ENCODE data around the gene CCDC188. TPM values are rescaled to one million over a fixed set of nuclear protein-coding genes. Genes with fewer than 3 reads are reported as not detected.

CCDC188 gene
- total and polyA plus RNA-seq, 2 of the 13 experiments (the other 11 are each of a cell fraction or from before 2014, with no cell fraction given): not detected

DNA sequence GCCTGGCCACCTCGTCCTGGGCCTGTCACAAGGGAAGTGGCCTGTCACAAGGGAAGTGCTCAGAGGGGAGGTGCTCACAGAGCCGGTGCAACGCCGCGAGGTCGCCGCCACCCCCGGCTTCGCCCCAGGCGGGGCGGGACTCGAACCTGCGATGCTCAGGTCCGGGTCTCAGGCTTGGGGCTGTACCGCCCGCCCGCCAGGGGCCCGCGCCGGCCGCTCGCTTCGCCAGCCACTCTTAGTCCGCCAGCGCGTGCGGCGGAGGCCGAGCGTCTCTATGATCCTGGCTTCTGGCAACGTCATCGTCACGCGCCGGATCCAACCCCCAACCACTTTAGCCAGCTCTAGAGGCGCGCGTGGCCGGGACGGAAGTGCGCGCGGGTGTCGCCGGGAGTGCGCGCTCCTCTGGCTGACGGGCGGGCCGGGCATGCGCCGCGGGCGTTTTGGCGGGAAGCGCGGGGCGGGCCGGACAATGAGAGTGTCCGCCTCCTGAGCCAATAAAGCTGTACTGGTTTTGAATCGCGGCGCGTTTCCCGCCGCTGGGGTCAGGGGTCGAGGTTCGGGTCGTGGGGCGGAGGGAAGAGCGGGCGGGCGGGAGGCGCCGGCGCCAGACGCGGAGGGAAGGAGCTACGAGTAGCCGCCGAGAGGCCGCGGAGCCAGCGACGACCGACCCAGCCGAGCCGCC is 33.8 kb downstream of the CCDC188 start, which contains the start of gene TRMT2A (continued):
- TF ChIP-seq, protein P1, sequence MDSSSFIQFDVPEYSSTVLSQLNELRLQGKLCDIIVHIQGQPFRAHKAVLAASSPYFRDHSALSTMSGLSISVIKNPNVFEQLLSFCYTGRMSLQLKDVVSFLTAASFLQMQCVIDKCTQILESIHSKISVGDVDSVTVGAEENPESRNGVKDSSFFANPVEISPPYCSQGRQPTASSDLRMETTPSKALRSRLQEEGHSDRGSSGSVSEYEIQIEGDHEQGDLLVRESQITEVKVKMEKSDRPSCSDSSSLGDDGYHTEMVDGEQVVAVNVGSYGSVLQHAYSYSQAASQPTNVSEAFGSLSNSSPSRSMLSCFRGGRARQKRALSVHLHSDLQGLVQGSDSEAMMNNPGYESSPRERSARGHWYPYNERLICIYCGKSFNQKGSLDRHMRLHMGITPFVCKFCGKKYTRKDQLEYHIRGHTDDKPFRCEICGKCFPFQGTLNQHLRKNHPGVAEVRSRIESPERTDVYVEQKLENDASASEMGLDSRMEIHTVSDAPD (CRISPR knock-in tag; IDR thresholded peaks at IDR 0.05): 0 out of 2 replicates have a peak, but pooled peaks have one; percentile 36
- TF ChIP-seq, protein P2, sequence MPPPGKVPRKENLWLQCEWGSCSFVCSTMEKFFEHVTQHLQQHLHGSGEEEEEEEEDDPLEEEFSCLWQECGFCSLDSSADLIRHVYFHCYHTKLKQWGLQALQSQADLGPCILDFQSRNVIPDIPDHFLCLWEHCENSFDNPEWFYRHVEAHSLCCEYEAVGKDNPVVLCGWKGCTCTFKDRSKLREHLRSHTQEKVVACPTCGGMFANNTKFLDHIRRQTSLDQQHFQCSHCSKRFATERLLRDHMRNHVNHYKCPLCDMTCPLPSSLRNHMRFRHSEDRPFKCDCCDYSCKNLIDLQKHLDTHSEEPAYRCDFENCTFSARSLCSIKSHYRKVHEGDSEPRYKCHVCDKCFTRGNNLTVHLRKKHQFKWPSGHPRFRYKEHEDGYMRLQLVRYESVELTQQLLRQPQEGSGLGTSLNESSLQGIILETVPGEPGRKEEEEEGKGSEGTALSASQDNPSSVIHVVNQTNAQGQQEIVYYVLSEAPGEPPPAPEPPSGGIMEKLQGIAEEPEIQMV (CRISPR knock-in tag; IDR thresholded peaks at IDR 0.05; ENCODE audit: low read depth): peak; percentile 71
- TF ChIP-seq ZNF121 (CRISPR knock-in tag; IDR thresholded peaks at IDR 0.05) (no peak), ZNF432 (CRISPR knock-in tag; IDR thresholded peaks at IDR 0.05; ENCODE audit: borderline replicate concordance) (no peak), GFI1 (CRISPR knock-in tag; IDR thresholded peaks at IDR 0.05; ENCODE audit: borderline replicate concordance) (peak; percentile 57; the same call in 1 of the 2 replicates), REL (CRISPR knock-in tag; conservative IDR thresholded peaks at IDR 0.05) (peak; percentile 96; the same call in 1 of the 2 replicates), NFE2L1 (CRISPR knock-in tag; IDR thresholded peaks at IDR 0.05; ENCODE audit: borderline replicate concordance) (no peak), KDM5A (IDR thresholded peaks at IDR 0.05; ENCODE audit: borderline replicate concordance, low read length) (peak; percentile 90)
- TF ChIP-seq, protein P3, sequence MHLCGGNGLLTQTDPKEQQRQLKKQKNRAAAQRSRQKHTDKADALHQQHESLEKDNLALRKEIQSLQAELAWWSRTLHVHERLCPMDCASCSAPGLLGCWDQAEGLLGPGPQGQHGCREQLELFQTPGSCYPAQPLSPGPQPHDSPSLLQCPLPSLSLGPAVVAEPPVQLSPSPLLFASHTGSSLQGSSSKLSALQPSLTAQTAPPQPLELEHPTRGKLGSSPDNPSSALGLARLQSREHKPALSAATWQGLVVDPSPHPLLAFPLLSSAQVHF (CRISPR knock-in tag; IDR thresholded peaks at IDR 0.05): peak; percentile 95
- TF ChIP-seq, protein P4, sequence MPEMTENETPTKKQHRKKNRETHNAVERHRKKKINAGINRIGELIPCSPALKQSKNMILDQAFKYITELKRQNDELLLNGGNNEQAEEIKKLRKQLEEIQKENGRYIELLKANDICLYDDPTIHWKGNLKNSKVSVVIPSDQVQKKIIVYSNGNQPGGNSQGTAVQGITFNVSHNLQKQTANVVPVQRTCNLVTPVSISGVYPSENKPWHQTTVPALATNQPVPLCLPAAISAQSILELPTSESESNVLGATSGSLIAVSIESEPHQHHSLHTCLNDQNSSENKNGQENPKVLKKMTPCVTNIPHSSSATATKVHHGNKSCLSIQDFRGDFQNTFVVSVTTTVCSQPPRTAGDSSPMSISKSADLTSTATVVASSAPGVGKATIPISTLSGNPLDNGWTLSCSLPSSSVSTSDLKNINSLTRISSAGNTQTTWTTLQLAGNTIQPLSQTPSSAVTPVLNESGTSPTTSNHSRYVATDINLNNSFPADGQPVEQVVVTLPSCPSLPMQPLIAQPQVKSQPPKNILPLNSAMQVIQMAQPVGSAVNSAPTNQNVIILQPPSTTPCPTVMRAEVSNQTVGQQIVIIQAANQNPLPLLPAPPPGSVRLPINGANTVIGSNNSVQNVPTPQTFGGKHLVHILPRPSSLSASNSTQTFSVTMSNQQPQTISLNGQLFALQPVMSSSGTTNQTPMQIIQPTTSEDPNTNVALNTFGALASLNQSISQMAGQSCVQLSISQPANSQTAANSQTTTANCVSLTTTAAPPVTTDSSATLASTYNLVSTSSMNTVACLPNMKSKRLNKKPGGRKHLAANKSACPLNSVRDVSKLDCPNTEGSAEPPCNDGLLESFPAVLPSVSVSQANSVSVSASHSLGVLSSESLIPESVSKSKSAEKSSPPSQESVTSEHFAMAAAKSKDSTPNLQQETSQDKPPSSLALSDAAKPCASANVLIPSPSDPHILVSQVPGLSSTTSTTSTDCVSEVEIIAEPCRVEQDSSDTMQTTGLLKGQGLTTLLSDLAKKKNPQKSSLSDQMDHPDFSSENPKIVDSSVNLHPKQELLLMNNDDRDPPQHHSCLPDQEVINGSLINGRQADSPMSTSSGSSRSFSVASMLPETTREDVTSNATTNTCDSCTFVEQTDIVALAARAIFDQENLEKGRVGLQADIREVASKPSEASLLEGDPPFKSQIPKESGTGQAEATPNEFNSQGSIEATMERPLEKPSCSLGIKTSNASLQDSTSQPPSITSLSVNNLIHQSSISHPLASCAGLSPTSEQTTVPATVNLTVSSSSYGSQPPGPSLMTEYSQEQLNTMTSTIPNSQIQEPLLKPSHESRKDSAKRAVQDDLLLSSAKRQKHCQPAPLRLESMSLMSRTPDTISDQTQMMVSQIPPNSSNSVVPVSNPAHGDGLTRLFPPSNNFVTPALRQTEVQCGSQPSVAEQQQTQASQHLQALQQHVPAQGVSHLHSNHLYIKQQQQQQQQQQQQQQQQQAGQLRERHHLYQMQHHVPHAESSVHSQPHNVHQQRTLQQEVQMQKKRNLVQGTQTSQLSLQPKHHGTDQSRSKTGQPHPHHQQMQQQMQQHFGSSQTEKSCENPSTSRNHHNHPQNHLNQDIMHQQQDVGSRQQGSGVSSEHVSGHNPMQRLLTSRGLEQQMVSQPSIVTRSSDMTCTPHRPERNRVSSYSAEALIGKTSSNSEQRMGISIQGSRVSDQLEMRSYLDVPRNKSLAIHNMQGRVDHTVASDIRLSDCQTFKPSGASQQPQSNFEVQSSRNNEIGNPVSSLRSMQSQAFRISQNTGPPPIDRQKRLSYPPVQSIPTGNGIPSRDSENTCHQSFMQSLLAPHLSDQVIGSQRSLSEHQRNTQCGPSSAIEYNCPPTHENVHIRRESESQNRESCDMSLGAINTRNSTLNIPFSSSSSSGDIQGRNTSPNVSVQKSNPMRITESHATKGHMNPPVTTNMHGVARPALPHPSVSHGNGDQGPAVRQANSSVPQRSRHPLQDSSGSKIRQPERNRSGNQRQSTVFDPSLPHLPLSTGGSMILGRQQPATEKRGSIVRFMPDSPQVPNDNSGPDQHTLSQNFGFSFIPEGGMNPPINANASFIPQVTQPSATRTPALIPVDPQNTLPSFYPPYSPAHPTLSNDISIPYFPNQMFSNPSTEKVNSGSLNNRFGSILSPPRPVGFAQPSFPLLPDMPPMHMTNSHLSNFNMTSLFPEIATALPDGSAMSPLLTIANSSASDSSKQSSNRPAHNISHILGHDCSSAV (CRISPR knock-in tag; IDR thresholded peaks at IDR 0.05; ENCODE audit: borderline replicate concordance): no peak
- TF ChIP-seq, protein P5, sequence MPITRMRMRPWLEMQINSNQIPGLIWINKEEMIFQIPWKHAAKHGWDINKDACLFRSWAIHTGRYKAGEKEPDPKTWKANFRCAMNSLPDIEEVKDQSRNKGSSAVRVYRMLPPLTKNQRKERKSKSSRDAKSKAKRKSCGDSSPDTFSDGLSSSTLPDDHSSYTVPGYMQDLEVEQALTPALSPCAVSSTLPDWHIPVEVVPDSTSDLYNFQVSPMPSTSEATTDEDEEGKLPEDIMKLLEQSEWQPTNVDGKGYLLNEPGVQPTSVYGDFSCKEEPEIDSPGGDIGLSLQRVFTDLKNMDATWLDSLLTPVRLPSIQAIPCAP (CRISPR knock-in tag; IDR thresholded peaks at IDR 0.05; ENCODE audit: low read depth): no peak
- TF ChIP-seq, protein P6, sequence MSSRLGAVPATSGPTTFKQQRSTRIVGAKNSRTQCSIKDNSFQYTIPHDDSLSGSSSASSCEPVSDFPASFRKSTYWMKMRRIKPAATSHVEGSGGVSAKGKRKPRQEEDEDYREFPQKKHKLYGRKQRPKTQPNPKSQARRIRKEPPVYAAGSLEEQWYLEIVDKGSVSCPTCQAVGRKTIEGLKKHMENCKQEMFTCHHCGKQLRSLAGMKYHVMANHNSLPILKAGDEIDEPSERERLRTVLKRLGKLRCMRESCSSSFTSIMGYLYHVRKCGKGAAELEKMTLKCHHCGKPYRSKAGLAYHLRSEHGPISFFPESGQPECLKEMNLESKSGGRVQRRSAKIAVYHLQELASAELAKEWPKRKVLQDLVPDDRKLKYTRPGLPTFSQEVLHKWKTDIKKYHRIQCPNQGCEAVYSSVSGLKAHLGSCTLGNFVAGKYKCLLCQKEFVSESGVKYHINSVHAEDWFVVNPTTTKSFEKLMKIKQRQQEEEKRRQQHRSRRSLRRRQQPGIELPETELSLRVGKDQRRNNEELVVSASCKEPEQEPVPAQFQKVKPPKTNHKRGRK (CRISPR knock-in tag; IDR thresholded peaks at IDR 0.05): no peak
